Measurements from ENCODE around the gene ABLIM1.

ABLIM1 gene

GRCh38 chr10:114559636-114560035 is 98.4 kb downstream of the ABLIM1 start:
- TF ChIP-seq, protein P1, sequence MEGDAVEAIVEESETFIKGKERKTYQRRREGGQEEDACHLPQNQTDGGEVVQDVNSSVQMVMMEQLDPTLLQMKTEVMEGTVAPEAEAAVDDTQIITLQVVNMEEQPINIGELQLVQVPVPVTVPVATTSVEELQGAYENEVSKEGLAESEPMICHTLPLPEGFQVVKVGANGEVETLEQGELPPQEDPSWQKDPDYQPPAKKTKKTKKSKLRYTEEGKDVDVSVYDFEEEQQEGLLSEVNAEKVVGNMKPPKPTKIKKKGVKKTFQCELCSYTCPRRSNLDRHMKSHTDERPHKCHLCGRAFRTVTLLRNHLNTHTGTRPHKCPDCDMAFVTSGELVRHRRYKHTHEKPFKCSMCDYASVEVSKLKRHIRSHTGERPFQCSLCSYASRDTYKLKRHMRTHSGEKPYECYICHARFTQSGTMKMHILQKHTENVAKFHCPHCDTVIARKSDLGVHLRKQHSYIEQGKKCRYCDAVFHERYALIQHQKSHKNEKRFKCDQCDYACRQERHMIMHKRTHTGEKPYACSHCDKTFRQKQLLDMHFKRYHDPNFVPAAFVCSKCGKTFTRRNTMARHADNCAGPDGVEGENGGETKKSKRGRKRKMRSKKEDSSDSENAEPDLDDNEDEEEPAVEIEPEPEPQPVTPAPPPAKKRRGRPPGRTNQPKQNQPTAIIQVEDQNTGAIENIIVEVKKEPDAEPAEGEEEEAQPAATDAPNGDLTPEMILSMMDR (IDR thresholded peaks at IDR 0.05; ENCODE audit: extremely low read depth, insufficient read depth, missing control alignments) = no peak
- in situ Hi-C loops (cut with MboI; ENCODE audit: low pct_unique_long_range_greater_than_20kb, low sequenced_read_pairs, unreplicated experiment) = no loop called here
- no peak for DNase-seq (ENCODE audit: low spot score)

DNA sequence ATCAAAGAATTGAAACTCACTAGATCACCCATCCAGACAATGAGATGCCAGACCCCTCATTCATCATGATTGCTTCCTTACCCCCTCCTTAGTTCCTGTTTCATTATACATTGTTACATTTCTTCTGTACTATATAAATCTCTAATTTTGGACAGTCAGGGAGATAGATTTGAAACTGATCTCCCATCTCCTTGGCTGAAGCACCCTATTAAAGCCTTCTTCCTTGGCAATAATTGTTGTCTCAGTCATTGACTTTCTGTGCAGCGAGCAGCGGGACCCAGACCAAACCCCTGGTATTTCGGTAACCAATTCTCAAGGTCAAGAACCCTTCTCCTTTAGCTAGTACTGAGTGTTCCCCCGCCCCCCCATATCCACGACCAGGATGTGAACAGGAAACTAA is 100.2 kb downstream of the ABLIM1 start:
- in situ Hi-C loops (cut with MboI; ENCODE audit: low pct_unique_long_range_greater_than_20kb, low sequenced_read_pairs, unreplicated experiment) = no loop called here
- TF ChIP-seq, protein P1 (IDR thresholded peaks at IDR 0.05; ENCODE audit: extremely low read depth, insufficient read depth, missing control alignments) = no peak

GRCh38 chr10:114556236-114557122 is 101.6 kb downstream of the ABLIM1 start:
- in situ Hi-C loops (cut with MboI; ENCODE audit: low pct_unique_long_range_greater_than_20kb, low sequenced_read_pairs, unreplicated experiment) = no loop called here
- TF ChIP-seq, protein P1 (IDR thresholded peaks at IDR 0.05; ENCODE audit: extremely low read depth, insufficient read depth, missing control alignments) = no peak
- DNase-seq (ENCODE audit: low spot score) = no peak

More for the DNA sequence above, 100.2 kb downstream of the ABLIM1 start:
- no peak for DNase-seq (ENCODE audit: low spot score)

DNA sequence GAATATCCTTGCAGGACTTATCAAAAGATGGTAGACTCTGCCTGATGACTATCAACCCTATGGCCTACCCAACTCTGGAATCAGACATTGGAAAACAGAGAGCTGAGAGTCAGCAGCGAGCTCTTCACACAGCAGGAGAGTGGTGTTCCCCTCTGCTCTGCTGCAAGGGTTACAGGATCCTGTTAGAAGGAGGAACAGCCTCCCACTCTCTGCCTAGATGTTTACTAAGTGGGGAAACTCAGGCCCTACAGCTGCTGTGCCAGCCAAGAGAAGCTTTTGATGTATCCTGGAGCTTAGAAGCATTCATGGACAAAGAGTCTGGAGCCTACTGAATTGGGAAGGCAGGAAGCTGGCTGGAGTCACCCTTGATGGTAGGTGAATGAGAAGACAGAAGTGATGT is 104.6 kb downstream of the ABLIM1 start:
- no peak for DNase-seq (ENCODE audit: low spot score)
- TF ChIP-seq, protein P1 (IDR thresholded peaks at IDR 0.05; ENCODE audit: extremely low read depth, insufficient read depth, missing control alignments) = no peak
- in situ Hi-C loops (cut with MboI; ENCODE audit: low pct_unique_long_range_greater_than_20kb, low sequenced_read_pairs, unreplicated experiment) = no loop called here

DNA sequence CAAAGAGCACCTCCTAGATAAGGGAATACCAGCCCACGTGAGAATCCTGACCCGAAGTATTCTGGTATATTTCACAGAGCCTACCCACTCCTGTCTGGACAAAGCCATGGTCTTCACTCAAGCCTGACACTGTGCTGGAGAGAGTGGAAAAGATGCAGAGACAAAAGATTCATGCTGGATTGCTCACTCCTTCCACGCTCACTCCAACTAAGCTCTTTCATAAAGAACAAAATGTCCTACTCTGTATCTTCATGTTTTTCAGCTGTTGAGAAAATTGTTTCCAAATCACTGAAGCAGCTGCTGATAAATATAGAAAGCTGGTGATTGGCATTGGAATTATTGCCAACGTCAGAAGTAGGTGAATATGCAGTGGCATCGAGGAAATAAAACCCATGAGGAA is 106.0 kb downstream of the ABLIM1 start:
- TF ChIP-seq, protein P1 (IDR thresholded peaks at IDR 0.05; ENCODE audit: extremely low read depth, insufficient read depth, missing control alignments) = no peak
- in situ Hi-C loops (cut with MboI; ENCODE audit: low pct_unique_long_range_greater_than_20kb, low sequenced_read_pairs, unreplicated experiment) = no loop called here
- no peak for DNase-seq (ENCODE audit: low spot score)

DNA sequence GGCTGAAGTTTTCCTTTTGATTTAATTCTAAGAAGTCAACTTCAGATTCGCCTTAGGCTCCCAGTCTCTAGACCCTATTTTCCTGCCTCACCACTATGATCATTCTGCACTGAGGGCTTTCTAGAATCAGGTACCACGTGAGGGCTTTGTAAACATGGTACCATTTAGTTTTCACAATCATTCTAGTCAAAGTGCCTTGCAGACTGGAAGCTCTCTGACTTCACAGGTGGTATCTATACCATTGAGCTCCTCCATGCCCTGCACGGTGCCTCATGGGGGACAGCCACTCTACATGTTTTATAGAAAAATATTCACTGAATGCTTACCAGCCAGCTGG is 106.5 kb downstream of the ABLIM1 start:
- TF ChIP-seq, protein P1 (IDR thresholded peaks at IDR 0.05; ENCODE audit: extremely low read depth, insufficient read depth, missing control alignments) = no peak
- no peak for DNase-seq (ENCODE audit: low spot score)
- in situ Hi-C loops (cut with MboI; ENCODE audit: low pct_unique_long_range_greater_than_20kb, low sequenced_read_pairs, unreplicated experiment) = no loop called here

Measured in GM13977 (cell line).